ENCODE measurements around the gene BTBD9. TPM values are rescaled to one million over a fixed set of nuclear protein-coding genes. Genes with fewer than 3 reads are reported as not detected.
A peak's percentile ranks its signal among the peaks of the same experiment; 100 is the strongest.

The BTBD9 gene
- total RNA-seq, 1 donor from 2014 or later, result 10.3 TPM

DNA sequence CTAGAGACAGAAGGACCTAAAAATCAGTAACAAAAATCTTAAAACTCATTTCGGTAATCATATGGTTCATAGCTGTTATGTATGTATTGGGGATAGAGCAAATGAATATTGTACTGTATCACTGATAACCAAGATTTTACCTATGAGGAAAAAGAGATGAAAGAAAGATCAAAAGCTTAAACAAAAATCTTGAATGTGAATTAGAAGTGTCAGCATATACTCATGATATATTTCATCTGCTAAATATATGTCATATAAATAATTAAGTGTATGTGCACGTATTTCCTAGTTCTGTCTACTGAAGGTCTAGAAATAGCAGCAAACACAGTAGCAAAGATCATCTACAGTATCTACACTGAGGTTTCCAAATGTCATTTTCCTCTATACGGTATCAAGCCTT is 299.8 kb downstream of the BTBD9 start:
- Mint-ChIP-seq H3K4me3 (ENCODE audit: unreplicated experiment) (no peak overlapping the region), H3K36me3 (ENCODE audit: low read depth, unreplicated experiment) (no peaks in the 10 kb centered on the region), H3K4me1 (ENCODE audit: unreplicated experiment) (peaks cover 12% of the 10 kb centered on the region), H3K9me3 (ENCODE audit: unreplicated experiment) (no peaks in the 10 kb centered on the region), H3K27ac (ENCODE audit: unreplicated experiment) (no peak overlapping the region), H3K27me3 (ENCODE audit: unreplicated experiment) (no peaks in the 10 kb centered on the region)
- TF ChIP-seq, protein P1, sequence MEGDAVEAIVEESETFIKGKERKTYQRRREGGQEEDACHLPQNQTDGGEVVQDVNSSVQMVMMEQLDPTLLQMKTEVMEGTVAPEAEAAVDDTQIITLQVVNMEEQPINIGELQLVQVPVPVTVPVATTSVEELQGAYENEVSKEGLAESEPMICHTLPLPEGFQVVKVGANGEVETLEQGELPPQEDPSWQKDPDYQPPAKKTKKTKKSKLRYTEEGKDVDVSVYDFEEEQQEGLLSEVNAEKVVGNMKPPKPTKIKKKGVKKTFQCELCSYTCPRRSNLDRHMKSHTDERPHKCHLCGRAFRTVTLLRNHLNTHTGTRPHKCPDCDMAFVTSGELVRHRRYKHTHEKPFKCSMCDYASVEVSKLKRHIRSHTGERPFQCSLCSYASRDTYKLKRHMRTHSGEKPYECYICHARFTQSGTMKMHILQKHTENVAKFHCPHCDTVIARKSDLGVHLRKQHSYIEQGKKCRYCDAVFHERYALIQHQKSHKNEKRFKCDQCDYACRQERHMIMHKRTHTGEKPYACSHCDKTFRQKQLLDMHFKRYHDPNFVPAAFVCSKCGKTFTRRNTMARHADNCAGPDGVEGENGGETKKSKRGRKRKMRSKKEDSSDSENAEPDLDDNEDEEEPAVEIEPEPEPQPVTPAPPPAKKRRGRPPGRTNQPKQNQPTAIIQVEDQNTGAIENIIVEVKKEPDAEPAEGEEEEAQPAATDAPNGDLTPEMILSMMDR (IDR thresholded peaks at IDR 0.05; ENCODE audit: unreplicated experiment), result no peak
- no peak for DNase-seq (ENCODE audit: low spot score)

DNA sequence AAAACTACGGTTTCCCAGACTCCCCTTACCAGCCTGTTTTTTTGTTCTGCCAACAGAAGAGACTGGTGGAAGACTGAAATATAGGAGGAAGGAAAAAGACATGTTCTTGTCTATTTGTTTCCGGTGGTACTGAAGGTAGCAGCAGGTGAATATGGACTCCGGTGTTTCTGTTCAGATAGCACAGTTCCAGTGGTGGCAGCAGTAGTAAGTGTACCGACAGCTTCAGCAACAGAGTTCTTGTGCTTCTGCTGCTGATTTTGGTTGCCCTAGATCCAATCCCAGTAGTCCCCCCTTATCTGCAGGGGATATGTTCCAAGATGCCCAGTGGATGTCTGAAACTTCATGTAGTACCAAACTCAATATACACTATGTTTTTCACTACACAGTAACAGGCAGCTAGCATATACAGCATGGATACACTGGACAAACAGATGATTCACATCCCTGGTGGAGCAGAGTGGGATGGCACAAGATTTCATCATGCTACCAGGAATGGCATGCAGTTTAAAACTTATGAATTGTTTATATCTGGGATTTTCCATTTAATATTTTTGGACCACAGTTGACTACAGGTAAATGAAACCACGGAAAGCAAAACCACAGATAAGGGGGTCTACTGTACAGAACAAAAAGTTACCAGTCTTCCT is 301.8 kb downstream of the BTBD9 start:
- Mint-ChIP-seq H3K36me3 (ENCODE audit: low read depth, unreplicated experiment) (no peaks in the 10 kb centered on the region), H3K4me3 (ENCODE audit: unreplicated experiment) (no peak overlapping the region), H3K27ac (ENCODE audit: unreplicated experiment) (no peak overlapping the region), H3K27me3 (ENCODE audit: unreplicated experiment) (no peaks in the 10 kb centered on the region), H3K4me1 (ENCODE audit: unreplicated experiment) (peaks cover 12% of the 10 kb centered on the region), H3K9me3 (ENCODE audit: unreplicated experiment) (peaks cover 4% of the 10 kb centered on the region)
- TF ChIP-seq, protein P1 (IDR thresholded peaks at IDR 0.05; ENCODE audit: unreplicated experiment), result no peak
- no peak for DNase-seq (ENCODE audit: low spot score)

DNA sequence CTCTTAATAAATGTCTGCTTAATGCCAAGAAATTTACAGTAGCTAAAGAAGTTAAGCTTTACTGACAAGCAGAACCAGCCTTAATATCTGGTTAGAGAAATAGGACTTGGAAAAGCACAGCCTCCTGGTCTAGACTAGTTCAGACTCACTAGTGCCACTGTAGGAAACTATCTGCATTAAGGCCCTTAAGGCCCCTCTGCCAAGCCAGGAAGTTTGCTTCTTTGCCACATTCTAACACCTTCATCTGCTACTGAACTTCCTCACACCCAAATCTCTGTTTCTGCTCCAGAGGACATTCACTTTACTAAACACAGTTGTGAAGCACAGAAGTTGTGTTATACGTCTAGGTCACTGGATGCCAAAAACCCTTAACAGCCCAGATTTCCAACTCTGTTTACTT is 302.8 kb downstream of the BTBD9 start:
- H3K27ac Mint-ChIP-seq (ENCODE audit: unreplicated experiment), result peak overlapping the region; percentile 64
- no peak for DNase-seq (ENCODE audit: low spot score)

DNA sequence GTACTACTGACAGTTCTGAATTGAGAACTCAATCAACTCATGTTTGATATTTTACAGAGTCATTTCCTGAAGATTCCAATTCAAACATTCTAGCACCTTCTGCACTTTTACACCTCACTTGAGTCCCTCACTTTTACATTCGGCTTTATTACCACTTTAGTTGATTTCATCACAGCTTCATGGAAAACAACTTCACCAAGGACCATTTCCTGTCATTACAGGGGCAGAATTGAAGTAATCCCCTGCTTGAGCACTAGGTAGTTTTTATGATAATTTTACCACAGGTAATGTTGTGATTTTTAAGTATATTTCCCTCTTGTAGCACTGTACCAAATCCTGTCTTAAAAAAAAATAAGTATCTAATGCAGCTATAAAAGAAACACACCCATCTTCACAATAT is 312.9 kb downstream of the BTBD9 start:
- no peaks in the 10 kb centered on the region for H3K36me3 Mint-ChIP-seq (ENCODE audit: low read depth, unreplicated experiment)
- no peak overlapping the region for H3K4me3 Mint-ChIP-seq (ENCODE audit: unreplicated experiment)
- H3K27me3 Mint-ChIP-seq (ENCODE audit: unreplicated experiment), result no peaks in the 10 kb centered on the region

More for the DNA sequence above, 302.8 kb downstream of the BTBD9 start:
- Mint-ChIP-seq H3K4me1 (ENCODE audit: unreplicated experiment) (peaks cover 12% of the 10 kb centered on the region), H3K9me3 (ENCODE audit: unreplicated experiment) (peaks cover 4% of the 10 kb centered on the region), H3K4me3 (ENCODE audit: unreplicated experiment) (no peak overlapping the region), H3K27me3 (ENCODE audit: unreplicated experiment) (no peaks in the 10 kb centered on the region), H3K36me3 (ENCODE audit: low read depth, unreplicated experiment) (no peaks in the 10 kb centered on the region)
- TF ChIP-seq, protein P1 (IDR thresholded peaks at IDR 0.05; ENCODE audit: unreplicated experiment), result no peak

DNA sequence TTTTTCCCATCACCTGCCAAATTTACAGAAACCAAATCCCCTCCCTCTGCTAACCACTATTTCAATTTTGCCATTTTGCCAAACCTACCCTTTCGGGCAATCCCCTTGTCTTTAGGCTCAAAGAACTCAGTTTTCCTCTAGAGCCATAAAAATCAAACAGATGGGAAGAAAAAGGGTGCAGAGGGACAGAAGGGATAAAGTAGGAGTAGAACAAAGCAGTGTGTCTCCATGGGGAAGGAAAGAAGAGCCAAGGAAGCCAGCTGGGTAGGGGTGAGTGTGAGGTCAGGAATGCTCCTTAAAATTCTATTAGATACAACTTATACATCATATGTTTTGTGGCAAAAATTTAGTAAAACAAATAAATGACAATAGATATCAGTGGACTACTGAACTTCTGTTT is 316.5 kb downstream of the BTBD9 start:
- Mint-ChIP-seq H3K4me3 (ENCODE audit: unreplicated experiment) (no peak overlapping the region), H3K9me3 (ENCODE audit: unreplicated experiment) (no peaks in the 10 kb centered on the region), H3K36me3 (ENCODE audit: low read depth, unreplicated experiment) (no peaks in the 10 kb centered on the region), H3K27me3 (ENCODE audit: unreplicated experiment) (no peaks in the 10 kb centered on the region), H3K4me1 (ENCODE audit: unreplicated experiment) (peaks cover 13% of the 10 kb centered on the region), H3K27ac (ENCODE audit: unreplicated experiment) (no peak overlapping the region)
- no peak for DNase-seq (ENCODE audit: low spot score)
- TF ChIP-seq, protein P1 (IDR thresholded peaks at IDR 0.05; ENCODE audit: unreplicated experiment), result no peak

More for the DNA sequence above, 312.9 kb downstream of the BTBD9 start:
- Mint-ChIP-seq H3K27ac (ENCODE audit: unreplicated experiment) (no peak overlapping the region), H3K9me3 (ENCODE audit: unreplicated experiment) (no peaks in the 10 kb centered on the region), H3K4me1 (ENCODE audit: unreplicated experiment) (peaks cover 9% of the 10 kb centered on the region)
- DNase-seq (ENCODE audit: low spot score), result no peak
- TF ChIP-seq, protein P1 (IDR thresholded peaks at IDR 0.05; ENCODE audit: unreplicated experiment), result no peak

Data from endothelial cell (in vitro differentiated cells).